Left lung (tissue), 10 donors: ENCODE results near the gene ZNRF1. TPM values are rescaled to one million over a fixed set of nuclear protein-coding genes. Genes with fewer than 3 reads are reported as not detected.

Experiments used
- ATAC-seq: fragments of 200-7000 bp; cut with Tn5 transposase; one replicate; pipeline ENCODE4 v1.9.1; 2020; ENCODE audit warnings: moderate library complexity
- DNase-seq, 4 donors: peaks; one replicate each; pipeline ENCODE4 v3.0.0-alpha.2; 2013 to 2020
- H3K27ac ChIP-seq, 2 donors: fragments of 200-600 bp; sonication (generic) in 1 of 2; one replicate each; pipeline versions ENCODE4 v1.5.0 to v1.8.0; 2020 to 2021
- H3K27me3 ChIP-seq, 2 donors: fragments of 200-600 bp; sonication (generic) in 1 of 2; one replicate each; pipeline versions ENCODE4 v1.5.0 to v1.8.0; 2020 to 2021
- H3K36me3 ChIP-seq, 2 donors: fragments of 200-600 bp; sonication (generic) in 1 of 2; one replicate each; pipeline versions ENCODE4 v1.5.0 to v1.8.0; 2020 to 2021
- H3K4me1 ChIP-seq, 2 donors: fragments of 200-600 bp; one replicate each; pipeline ENCODE4 v1.8.0; 2021
- H3K4me3 ChIP-seq, 2 donors: fragments of 200-600 bp; sonication (generic) in 1 of 2; one replicate each; pipeline versions ENCODE4 v1.5.0 to v1.8.0; 2020 to 2021; ENCODE audit warnings: mild to moderate bottlenecking in 1 of 2
- H3K9me3 ChIP-seq, 2 donors: fragments of 200-600 bp; sonication (generic) in 1 of 2; one replicate each; pipeline versions ENCODE4 v1.5.0 to v1.8.0; 2020 to 2021
- CTCF ChIP-seq, 2 donors: fragments of 200-600 bp; sonication (generic) in 1 of 2; IDR thresholded peaks; one replicate each; pipeline versions ENCODE4 v1.5.0 to v1.8.0; 2021; ENCODE audit warnings: antibody characterized with exemption in 2 of 2
- intact Hi-C, 2 donors: fragments of 100-400 bp; cut with DNase I; formaldehyde crosslinking; loops; one replicate each; pipeline versions ENCODE4 v1.11.2 to v1.14.2; 2022
- polyA plus RNA-seq, 6 donors: library from polyadenylated mRNA; unstranded; fragments of 120-200 nt; gene quantifications; one replicate each; pipeline ENCODE4 v1.2.1, GENCODE V29; 2013; ENCODE audit not compliant: insufficient read length in 6 of 6
- total RNA-seq, 2 donors: library from RNA; stranded (reverse); fragmentation: NEBNext Ultra II Directional; extraction: Animal tissue kit (Norgen Biotek cat#: 25700); gene quantifications; one replicate each; pipeline ENCODE4 v1.2.1, GENCODE V29; 2021
- donor health status: DM: no; HTN: yes; CAD: no.
- donor health status: DM: no; HTN: no; CAD: no.

The ZNRF1 gene
- total and polyA plus RNA-seq, 8 donors = 24.3 to 60.8 (median 46.5) TPM

DNA sequence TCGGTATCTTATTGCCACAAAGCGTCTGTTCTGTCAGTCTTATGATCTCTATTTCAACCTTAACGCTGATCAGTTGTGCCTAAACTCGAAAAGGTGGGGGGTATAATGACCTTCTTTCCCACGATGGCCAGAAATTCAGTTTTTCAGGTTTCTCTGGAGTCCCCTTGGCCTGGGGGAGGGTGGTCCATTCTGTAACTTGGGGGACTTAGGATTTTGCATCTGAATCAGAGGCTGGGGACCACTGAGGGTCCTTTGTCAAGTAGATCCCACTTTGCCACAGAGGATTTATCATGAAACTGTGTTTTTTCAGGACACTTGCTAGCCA lies 7.6 kb upstream of the ZNRF1 start:
- no peak overlapping the region for H3K27ac ChIP-seq
- no peak overlapping the region for H3K4me3 ChIP-seq
- ATAC-seq = no peak
- H3K9me3 ChIP-seq = no peaks in the 10 kb centered on the region
- TF ChIP-seq CTCF (IDR thresholded peaks at IDR 0.05) = no peak
- no peaks in the 10 kb centered on the region for H3K4me1 ChIP-seq
- no peaks in the 10 kb centered on the region for H3K36me3 ChIP-seq
- no peaks in the 10 kb centered on the region for H3K27me3 ChIP-seq
- DNase-seq = no peak
- intact Hi-C loops = no loop called here

- ATAC-seq (no peak), DNase-seq (peak in 3 of 4 donors; percentile 13 to 56 (median 33))
- no peak for TF ChIP-seq CTCF (IDR thresholded peaks at IDR 0.05)
- H3K9me3 ChIP-seq = no peaks in the 10 kb centered on the region
- H3K4me1 ChIP-seq = no peaks in the 10 kb centered on the region
- intact Hi-C loops = no loop called here
- H3K27ac ChIP-seq = no peak overlapping the region
- H3K27me3 ChIP-seq = no peaks in the 10 kb centered on the region
- no peaks in the 10 kb centered on the region for H3K36me3 ChIP-seq
- no peak overlapping the region for H3K4me3 ChIP-seq
These were observed 7.0 kb upstream of the ZNRF1 start for GRCh38 chr16:74991593-74992403.

- TF ChIP-seq CTCF (IDR thresholded peaks at IDR 0.05) = no peak
- Histone ChIP-seq H3K27me3 (peaks cover 0 to 15% of the 10 kb centered on the region in 2 donors), H3K4me3 (no peak overlapping the region), H3K27ac (no peak overlapping the region), H3K36me3 (no peaks in the 10 kb centered on the region), H3K4me1 (peaks cover 0 to 23% of the 10 kb centered on the region in 2 donors), H3K9me3 (no peaks in the 10 kb centered on the region)
- DNase-seq = no peak
- intact Hi-C loops = no loop called here
- ATAC-seq = no peak
These were observed 2.8 kb upstream of the ZNRF1 start for GRCh38 chr16:74995986-74996385.

DNA sequence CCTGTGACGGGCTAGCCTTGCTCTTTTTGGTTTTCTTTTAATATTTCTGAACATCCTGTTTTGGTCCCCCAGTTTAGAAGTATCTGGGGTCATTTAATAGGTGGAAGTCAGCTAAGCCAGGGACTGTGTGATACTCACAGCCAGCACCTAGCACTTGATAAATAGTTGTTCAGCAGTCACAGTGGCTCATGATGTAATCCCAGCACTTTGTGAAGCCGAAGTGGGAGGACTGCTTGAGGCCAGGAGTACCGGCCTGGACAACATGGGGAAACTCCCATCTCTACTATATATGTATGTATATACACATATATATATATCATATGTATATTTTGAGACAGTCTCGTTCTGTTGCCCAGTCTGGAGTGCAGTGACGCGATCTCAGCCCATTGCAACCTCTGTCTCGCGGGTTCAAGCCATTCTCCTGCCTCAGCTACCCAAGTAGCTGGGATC lies 1.8 kb upstream of the ZNRF1 start:
- Histone ChIP-seq H3K9me3 (no peaks in the 10 kb centered on the region), H3K4me1 (peaks cover 2 to 34% of the 10 kb centered on the region in 2 donors), H3K36me3 (no peaks in the 10 kb centered on the region), H3K4me3 (no peak overlapping the region), H3K27me3 (peaks cover 0 to 15% of the 10 kb centered on the region in 2 donors), H3K27ac (no peak overlapping the region)
- intact Hi-C loops = no loop called here
- TF ChIP-seq CTCF (IDR thresholded peaks at IDR 0.05) = no peak
- ATAC-seq (peak; percentile 25), DNase-seq (peak in 1 of 4 donors; percentile 34)

- Histone ChIP-seq H3K4me1 (peaks cover 3 to 46% of the 10 kb centered on the region in 2 donors), H3K27ac (peak overlapping the region; percentile 78 to 79), H3K9me3 (no peaks in the 10 kb centered on the region), H3K36me3 (no peaks in the 10 kb centered on the region), H3K27me3 (peaks cover 0 to 15% of the 10 kb centered on the region in 2 donors), H3K4me3 (peak overlapping the region; percentile 71 to 92)
- DNase-seq (peak in 2 of 4 donors; percentile 41 to 86), ATAC-seq (peak; percentile 24)
- intact Hi-C loops = no loop called here
- no peak for TF ChIP-seq CTCF (IDR thresholded peaks at IDR 0.05)
These were observed 390 bp downstream of the ZNRF1 start for GRCh38 chr16:74999219-74999608.
